ENCODE data around the gene IFI27L2.

IFI27L2 gene

GRCh38 chr14:94110552-94111181, 18.7 kb downstream of the IFI27L2 start, which contains the start of gene IFI27:
Gene IFI27, plus strand, starts transcription at chr14:94110736.
- Histone ChIP-seq H3K27me3 (peaks cover 20% of the 10 kb centered on the region), H3K27ac (no peak within 1 kb of the TSS), H3K9me3 (no peaks in the 10 kb centered on the region), H3K4me1 (ENCODE audit: control insufficient read depth in 1 of 2, insufficient read depth in 1 of 2, low read depth in 1 of 2, low read length in 1 of 2) (no peaks in the 10 kb centered on the region), H3K36me3 (no peaks in the 10 kb centered on the region), H3K4me3 (ENCODE audit: low read depth in 1 of 2, low read length in 1 of 2) (no peak within 1 kb of the TSS)
- TF ChIP-seq CTCF (IDR thresholded peaks at IDR 0.05): no peak

DNA sequence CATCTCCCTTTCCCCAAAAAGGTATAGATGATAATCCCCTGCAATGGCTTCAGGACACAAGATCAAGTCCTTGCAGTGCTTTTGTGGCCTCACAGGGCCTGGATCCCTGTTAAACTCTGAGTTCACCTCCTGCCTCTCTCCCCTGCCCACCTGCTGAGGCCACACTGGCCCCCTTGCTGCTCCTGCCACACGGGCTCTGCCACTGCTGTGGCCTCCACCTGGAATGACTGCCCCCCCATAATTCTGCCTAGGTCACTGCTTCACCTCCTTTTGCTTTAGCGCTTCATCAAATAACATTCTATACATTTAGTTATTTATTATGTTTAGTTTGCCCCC, 19.5 kb downstream of the IFI27L2 start:
- TF ChIP-seq CTCF (IDR thresholded peaks at IDR 0.05): no peak
- Histone ChIP-seq H3K4me3 (ENCODE audit: low read depth in 1 of 2, low read length in 1 of 2) (no peak overlapping the region), H3K9me3 (no peaks in the 10 kb centered on the region), H3K4me1 (ENCODE audit: control insufficient read depth in 1 of 2, insufficient read depth in 1 of 2, low read depth in 1 of 2, low read length in 1 of 2) (no peaks in the 10 kb centered on the region), H3K36me3 (no peaks in the 10 kb centered on the region), H3K27ac (no peak overlapping the region), H3K27me3 (peaks cover 12% of the 10 kb centered on the region)

DNA sequence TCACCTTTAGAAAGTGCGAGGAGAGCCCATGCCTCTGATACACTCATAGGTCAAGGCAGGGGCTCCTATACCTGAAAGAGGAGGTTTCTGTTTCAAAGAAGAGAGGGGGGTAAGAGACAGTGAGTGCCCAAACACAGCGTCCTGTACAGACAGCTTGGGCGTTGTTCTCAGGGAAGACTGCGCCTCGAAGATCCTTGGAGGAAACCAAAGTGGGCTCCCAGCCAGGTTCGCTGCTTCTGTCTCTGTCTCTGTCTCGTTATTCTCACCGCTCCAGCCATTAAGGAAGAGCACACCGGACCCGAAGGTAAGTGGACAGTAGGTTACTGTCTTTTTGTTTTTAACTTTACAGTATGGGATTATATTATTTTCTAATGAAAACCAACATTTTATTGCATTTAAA, 24.7 kb downstream of the IFI27L2 start:
- H3K27ac ChIP-seq: no peak overlapping the region
- H3K27me3 ChIP-seq: no peaks in the 10 kb centered on the region
- no peaks in the 10 kb centered on the region for H3K36me3 ChIP-seq
- no peak for TF ChIP-seq CTCF (IDR thresholded peaks at IDR 0.05)
- H3K4me1 ChIP-seq (ENCODE audit: control insufficient read depth in 1 of 2, insufficient read depth in 1 of 2, low read depth in 1 of 2, low read length in 1 of 2): no peaks in the 10 kb centered on the region
- no peaks in the 10 kb centered on the region for H3K9me3 ChIP-seq
- no peak overlapping the region for H3K4me3 ChIP-seq (ENCODE audit: low read depth in 1 of 2, low read length in 1 of 2)

- TF ChIP-seq CTCF (IDR thresholded peaks at IDR 0.05): no peak
- Histone ChIP-seq H3K4me1 (ENCODE audit: control insufficient read depth in 1 of 2, insufficient read depth in 1 of 2, low read depth in 1 of 2, low read length in 1 of 2) (no peaks in the 10 kb centered on the region), H3K36me3 (no peaks in the 10 kb centered on the region), H3K27me3 (no peaks in the 10 kb centered on the region), H3K27ac (no peak overlapping the region), H3K4me3 (ENCODE audit: low read depth in 1 of 2, low read length in 1 of 2) (no peak overlapping the region), H3K9me3 (no peaks in the 10 kb centered on the region)
These were observed 25.8 kb downstream of the IFI27L2 start for GRCh38 chr14:94103554-94104150.

DNA sequence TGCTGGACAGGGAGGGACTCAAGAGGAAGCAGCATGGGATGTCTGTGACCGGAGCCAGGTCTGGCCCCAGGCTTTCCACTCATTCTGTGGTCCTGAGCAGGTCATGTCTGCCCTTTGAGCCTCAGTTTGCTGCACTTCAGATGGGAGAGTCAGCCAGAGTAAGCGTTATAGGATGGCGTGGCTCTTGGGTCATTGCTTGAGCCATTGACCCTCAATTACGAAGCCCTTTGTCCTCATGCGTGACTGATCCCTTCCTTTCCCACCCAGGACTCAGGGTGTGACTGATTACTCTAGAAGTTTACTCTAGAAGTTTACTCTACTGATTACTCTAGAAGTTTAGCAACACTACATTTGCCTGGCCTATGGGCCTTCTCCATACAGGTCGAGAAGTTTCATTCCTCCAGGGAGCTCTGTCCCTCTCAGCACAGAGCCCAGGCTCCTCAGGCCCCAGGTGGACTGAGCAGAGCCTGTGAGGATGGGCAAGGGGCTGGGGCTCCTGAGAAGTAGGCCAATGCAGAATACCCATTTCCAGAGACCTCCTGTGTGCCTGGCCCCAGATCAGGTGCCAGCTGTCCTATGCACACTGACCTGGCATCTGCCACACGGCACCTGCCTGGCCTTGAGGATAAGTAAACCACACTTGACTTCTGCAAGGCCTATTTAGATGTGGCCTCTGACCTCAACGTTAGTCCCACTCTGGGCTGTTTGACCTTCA, 26.5 kb downstream of the IFI27L2 start:
- H3K9me3 ChIP-seq: no peaks in the 10 kb centered on the region
- TF ChIP-seq CTCF (IDR thresholded peaks at IDR 0.05): no peak
- H3K4me3 ChIP-seq (ENCODE audit: low read depth in 1 of 2, low read length in 1 of 2): no peak overlapping the region
- no peaks in the 10 kb centered on the region for H3K4me1 ChIP-seq (ENCODE audit: control insufficient read depth in 1 of 2, insufficient read depth in 1 of 2, low read depth in 1 of 2, low read length in 1 of 2)
- no peaks in the 10 kb centered on the region for H3K27me3 ChIP-seq
- no peaks in the 10 kb centered on the region for H3K36me3 ChIP-seq
- H3K27ac ChIP-seq: no peak overlapping the region
